Stimulated activated effector memory CD8-positive, alpha-beta T cell treated with anti-CD3 and anti-CD28 coated beads, Interleukin-12 subunit alpha, Interleukin-12 subunit beta, amount 100 ng/mL, for 72 hours (primary cell): Measurements from ENCODE around the gene NUP42.
"Not testable (repeated sequence)": the region's sequence is repeated elsewhere in the genome, so short reads cannot be mapped to it uniquely, and the experiment has no call there.

ENCODE experiments used
- ATAC-seq: fragments of 150-1000 bp; cut with Tn5 transposase; 2 replicates; pipeline ENCODE4 v1.10.0; 2021
- DNase-seq, 2 donors: peaks; one replicate each; pipeline ENCODE4 v3.0.0; 2021 to 2022; ENCODE audit warnings: low spot score in 2 of 2
- H3K27ac Mint-ChIP-seq: one replicate; pipeline ENCODE4 v1.8.0; 2022; ENCODE audit warnings: mild to moderate bottlenecking, mixed read lengths
- H3K36me3 Mint-ChIP-seq: one replicate; pipeline ENCODE4 v1.8.0; 2022; ENCODE audit warnings: mild to moderate bottlenecking, mixed read lengths
- H3K4me1 Mint-ChIP-seq: one replicate; pipeline ENCODE4 v1.8.0; 2022; ENCODE audit warnings: mixed read lengths
- H3K4me3 Mint-ChIP-seq: one replicate; pipeline ENCODE4 v1.8.0; 2022; ENCODE audit warnings: mild to moderate bottlenecking, mixed read lengths
- H3K9me3 Mint-ChIP-seq: one replicate; pipeline ENCODE4 v1.8.0; 2022; ENCODE audit warnings: mixed read lengths

NUP42 gene

DNA sequence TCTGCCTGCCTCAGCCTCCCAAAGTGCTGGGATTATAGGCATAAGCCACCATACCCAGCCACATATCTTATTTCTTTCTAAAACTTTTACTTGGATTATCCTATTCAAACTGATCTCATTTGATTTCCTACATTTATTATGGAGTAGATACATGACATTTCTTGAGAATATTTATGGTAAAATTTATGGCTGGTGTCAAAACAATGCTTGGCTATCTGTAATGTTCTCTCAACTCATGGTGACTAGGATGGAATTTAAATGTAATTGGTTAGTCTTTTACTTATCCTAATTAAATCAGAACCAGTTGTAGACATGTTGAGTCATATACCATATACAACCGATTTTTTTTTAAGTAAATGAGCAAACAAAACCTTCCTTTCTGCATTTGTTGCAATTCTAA is 4.1 kb downstream of the NUP42 start:
- Mint-ChIP-seq H3K27ac (no peak overlapping the region), H3K9me3 (no peaks in the 10 kb centered on the region), H3K36me3 (peaks cover 93% of the 10 kb centered on the region), H3K4me1 (peaks cover 22% of the 10 kb centered on the region), H3K4me3 (no peak overlapping the region)
- DNase-seq (no peak), ATAC-seq (no peak)

DNA sequence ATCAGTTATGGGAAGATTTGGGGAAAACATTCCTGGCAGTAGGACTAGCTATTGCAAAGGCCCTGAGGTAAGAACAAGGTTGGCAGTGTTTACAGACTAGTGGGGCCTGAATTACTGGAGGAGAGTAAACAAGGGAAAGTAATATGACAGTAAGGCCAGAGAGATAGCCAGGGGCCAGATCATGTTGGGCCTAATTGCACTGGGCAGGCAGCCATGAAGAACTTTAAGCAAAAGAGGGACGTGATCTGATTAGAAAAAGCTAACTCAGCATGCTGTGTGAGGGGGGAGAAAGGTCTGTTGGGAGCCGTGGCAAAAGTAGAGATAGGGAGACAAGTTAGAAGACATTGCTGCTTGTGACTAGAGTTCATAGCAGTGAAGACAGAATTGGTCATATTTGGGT is 9.2 kb downstream of the NUP42 start:
- Mint-ChIP-seq H3K9me3 (no peaks in the 10 kb centered on the region), H3K27ac (peak overlapping the region; percentile 7), H3K4me3 (no peak overlapping the region), H3K4me1 (no peaks in the 10 kb centered on the region), H3K36me3 (peaks cover 92% of the 10 kb centered on the region)
- ATAC-seq (no peak), DNase-seq (no peak)

DNA sequence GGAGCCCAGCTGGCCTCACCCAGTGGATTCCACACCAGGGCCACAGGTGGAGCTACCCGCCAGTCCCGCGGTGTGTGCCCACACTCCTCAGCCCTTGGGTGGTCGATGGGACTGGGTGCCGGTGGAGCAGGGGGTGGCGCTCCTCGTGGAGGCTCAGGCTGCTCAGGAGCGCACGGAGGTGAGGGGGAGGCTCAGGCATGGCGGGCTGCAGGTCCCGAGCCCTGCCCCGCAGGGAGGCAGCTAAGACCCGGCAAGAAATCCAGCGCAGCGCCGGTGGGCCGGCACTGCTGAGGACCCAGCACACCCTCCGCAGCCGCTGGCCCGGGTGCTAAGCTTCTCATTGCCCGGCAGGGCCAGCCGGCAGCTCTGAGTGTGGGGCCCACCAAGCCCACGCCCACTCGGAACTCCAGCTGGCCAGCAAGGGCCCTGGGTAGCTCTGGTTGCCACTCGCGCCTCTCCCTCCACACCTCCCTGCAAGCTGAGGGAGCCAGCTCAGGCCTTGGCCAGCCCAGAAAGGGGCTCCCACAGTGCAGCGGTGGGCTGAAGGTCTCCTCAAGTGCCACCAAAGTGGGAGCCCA is 11.9 kb downstream of the NUP42 start:
- DNase-seq, H3K9me3 Mint-ChIP-seq, H3K4me1 Mint-ChIP-seq, H3K4me3 Mint-ChIP-seq, H3K27ac Mint-ChIP-seq, ATAC-seq: not testable (repeated sequence)
- peaks cover 90% of the 10 kb centered on the region for H3K36me3 Mint-ChIP-seq

DNA sequence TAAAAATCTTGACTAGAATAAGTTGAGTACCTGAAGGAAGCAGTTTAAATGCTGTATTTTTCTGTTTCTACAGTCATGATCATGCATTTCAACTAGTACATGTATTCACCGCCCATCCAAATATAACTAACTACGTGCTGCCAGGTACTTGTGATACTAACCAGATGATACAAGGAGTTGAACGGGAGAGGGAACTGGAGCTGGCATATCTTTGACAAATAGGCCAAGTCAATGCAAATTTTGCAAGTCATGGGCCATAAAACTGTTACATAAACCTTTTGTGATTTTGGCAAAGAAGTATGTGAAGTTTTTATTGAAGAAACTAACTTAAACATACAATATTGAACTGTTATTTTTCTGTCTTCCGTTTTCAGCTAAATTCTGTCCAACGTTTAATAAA is 14.5 kb downstream of the NUP42 start:
- Mint-ChIP-seq H3K4me3 (no peak overlapping the region), H3K9me3 (no peaks in the 10 kb centered on the region), H3K36me3 (peaks cover 91% of the 10 kb centered on the region), H3K27ac (peak overlapping the region; percentile 49), H3K4me1 (no peaks in the 10 kb centered on the region)
- ATAC-seq (no peak), DNase-seq (no peak)

DNA sequence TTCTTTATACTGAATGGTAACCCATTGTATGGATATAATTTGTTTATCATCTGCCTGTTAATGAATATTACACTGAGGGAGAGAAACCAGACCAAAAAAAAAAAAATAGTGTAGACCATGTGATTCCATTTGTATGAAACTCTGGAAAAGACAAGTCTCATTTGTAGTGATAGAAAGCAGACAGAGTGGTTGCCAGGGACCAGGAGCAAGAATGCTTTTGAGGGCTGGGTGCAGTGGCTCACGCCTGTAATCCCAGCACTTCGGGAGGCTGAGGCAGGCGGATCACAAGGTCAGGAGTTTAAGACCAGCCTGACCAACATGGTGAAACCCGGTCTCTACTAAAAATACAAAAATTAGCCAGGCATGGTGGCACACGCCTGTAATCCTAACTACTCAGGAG is 15.9 kb downstream of the NUP42 start:
- not testable (repeated sequence) for DNase-seq, H3K9me3 Mint-ChIP-seq, H3K4me3 Mint-ChIP-seq, ATAC-seq, H3K27ac Mint-ChIP-seq, H3K4me1 Mint-ChIP-seq
- peaks cover 87% of the 10 kb centered on the region for H3K36me3 Mint-ChIP-seq

DNA sequence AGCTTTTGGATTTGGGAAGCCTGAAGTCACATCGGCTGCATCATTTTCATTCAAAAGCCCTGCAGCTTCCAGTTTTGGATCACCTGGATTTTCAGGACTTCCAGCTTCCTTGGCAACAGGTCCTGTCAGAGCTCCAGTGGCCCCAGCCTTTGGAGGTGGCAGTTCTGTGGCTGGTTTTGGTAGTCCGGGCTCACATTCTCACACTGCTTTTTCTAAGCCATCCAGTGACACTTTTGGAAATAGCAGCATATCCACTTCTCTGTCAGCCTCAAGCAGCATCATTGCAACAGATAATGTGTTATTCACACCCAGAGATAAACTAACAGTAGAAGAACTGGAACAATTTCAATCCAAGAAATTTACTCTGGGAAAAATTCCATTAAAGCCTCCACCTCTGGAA is 18.5 kb downstream of the NUP42 start:
- Mint-ChIP-seq H3K36me3 (peaks cover 67% of the 10 kb centered on the region), H3K27ac (no peak overlapping the region), H3K4me1 (no peaks in the 10 kb centered on the region), H3K9me3 (no peaks in the 10 kb centered on the region), H3K4me3 (no peak overlapping the region)
- DNase-seq (no peak), ATAC-seq (no peak)

DNA sequence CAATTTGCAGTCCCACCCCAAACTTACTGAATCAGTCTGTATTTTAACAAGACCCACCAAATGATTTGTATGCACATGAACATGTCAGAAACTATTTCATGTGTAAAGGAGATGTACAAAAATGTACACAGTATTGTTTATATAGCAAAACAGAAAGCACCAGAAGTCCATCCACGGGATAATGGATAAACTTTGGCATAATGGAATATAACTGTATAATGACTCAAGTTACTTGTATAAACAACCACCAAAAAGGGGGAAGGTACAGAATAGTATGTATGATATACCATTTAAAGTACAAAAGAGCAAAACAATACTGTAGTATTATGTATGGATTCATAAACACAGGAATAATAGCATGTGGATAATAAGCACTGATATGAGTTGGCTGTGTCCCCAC is 22.4 kb downstream of the NUP42 start:
- Mint-ChIP-seq H3K36me3 (peaks cover 30% of the 10 kb centered on the region), H3K4me3 (no peak overlapping the region), H3K9me3 (no peaks in the 10 kb centered on the region), H3K4me1 (no peaks in the 10 kb centered on the region), H3K27ac (no peak overlapping the region)
- ATAC-seq (no peak), DNase-seq (no peak)

DNA sequence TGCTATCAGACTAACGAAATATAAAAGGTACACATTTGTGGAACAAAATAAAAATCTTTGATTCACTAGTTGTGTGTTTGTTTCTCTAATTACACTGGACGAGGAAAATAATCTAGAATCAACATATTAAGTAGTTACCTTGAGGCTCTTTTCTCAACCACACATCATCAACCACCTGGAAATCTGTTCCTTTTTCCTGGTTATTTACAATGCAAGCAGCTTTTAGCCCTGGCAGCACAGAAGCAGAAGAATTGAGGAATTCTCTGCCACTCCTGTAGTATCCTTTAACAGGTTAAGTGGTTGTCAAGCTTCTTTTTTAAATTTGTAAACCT is 23.7 kb downstream of the NUP42 start:
- Mint-ChIP-seq H3K4me3 (no peak overlapping the region), H3K27ac (no peak overlapping the region)
- ATAC-seq: no peak

DNA sequence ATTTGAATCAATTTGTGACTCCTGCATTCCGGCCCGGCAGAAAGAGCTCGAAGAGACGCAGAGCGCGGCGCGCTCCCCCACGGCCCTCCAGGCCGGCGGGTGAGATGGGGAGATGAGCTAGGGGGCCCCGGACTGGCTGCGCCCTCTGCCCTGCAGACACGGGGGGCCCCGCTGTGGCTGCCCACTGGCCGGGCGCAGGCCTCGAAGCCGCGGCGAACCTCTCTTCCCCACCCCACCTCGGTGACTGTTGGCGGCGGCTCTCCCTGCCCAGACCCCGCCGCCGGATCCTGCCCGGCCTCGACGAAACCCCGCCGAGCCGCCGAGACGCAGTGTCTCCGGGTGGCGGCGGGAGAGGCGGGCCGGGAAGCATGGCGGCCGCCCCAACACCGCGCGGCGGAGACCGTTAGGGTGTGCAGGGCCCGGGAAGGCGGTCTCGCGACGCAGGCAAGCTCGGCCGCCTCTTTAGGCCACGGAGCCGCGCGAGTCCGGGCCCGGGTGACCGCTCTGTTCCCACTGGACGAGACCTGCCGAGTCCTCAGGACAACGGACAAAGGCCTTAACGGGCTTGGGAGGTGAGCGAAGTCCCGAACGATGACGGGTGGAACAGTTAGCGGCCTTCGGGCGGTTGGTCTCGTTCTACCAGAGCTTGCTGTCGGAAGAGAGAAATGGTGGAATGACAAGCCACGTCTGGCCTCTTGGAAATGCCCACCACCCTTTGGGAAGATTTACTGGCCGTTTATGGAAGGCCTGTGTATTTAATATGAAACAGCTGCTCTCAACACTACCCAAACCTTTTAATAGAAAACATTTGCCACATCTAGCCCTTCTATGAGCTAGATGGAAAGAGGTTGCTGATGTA is 24.3 kb downstream of the NUP42 start:
- ATAC-seq (peak; percentile 46), DNase-seq (peak in 1 of 2 donors; percentile 39)
- H3K4me3 Mint-ChIP-seq: no peak overlapping the region
- no peaks in the 10 kb centered on the region for H3K9me3 Mint-ChIP-seq
- peaks cover 11% of the 10 kb centered on the region for H3K36me3 Mint-ChIP-seq
- H3K4me1 Mint-ChIP-seq: no peaks in the 10 kb centered on the region
- no peak overlapping the region for H3K27ac Mint-ChIP-seq

More for the DNA sequence above, 23.7 kb downstream of the NUP42 start:
- Mint-ChIP-seq H3K4me1 (no peaks in the 10 kb centered on the region), H3K36me3 (peaks cover 17% of the 10 kb centered on the region), H3K9me3 (no peaks in the 10 kb centered on the region)
- no peak for DNase-seq

DNA sequence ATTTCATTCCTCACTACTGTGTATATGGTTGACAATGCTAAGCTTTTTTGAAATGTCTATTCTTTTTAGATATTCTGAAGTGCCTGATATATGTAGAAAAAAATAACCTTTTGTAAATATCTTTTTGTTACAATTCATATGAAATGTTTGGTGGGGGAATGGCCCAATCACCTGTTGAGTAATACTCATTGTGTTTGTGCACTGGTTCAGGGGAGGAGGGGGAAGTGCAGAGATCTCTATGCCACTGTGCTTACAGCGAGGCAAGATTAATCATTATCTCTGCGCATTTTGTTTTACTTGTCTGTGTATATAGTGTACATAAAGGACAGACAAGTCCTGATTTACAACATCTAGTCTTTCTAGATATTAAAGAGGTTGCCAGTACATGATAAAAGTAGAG is 25.2 kb downstream of the NUP42 start:
- Mint-ChIP-seq H3K27ac (no peak overlapping the region), H3K4me3 (no peak overlapping the region), H3K4me1 (no peaks in the 10 kb centered on the region), H3K36me3 (peaks cover 2% of the 10 kb centered on the region), H3K9me3 (no peaks in the 10 kb centered on the region)
- DNase-seq (peak in 1 of 2 donors; percentile 25), ATAC-seq (no peak)

DNA sequence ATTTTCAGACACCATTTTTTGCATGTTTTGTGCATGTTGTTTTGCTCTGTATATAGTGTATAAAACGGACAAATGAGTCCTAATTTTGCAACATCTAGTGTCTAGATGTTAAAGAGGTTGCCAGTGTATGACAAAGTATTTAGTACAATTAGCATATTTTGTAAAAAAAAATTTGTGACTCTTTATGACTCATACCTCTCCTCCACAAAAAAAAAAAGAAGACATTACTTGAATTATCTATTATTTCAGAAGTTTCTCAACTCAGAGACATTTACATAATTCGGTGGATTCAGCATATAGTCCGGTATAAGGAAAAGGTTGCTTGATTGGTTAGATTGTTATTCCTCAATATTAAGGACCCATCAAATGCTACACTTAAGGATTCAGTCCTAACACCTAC is 26.0 kb downstream of the NUP42 start:
- no peaks in the 10 kb centered on the region for H3K36me3 Mint-ChIP-seq

DNA sequence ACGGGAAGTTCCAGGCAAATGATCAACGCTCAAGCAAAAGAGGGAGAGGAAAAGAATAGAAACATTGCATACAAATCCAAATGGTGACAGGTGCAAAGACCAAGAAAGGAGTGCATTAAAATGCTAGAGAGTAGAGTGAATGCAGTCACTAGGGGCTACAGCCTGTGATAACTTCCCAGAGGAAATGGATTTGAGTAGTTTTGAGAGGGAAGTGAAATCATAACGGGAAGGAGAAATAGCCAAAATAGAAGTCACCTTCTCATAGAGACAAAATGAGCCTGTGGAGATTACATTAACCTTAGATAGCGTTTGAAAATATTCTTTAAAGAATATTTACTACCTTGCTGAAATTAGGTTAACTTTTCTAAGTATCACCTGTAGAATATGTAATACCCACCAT is 26.5 kb downstream of the NUP42 start:
- H3K27ac Mint-ChIP-seq: no peak overlapping the region
- no peak for ATAC-seq
- DNase-seq: no peak
- H3K9me3 Mint-ChIP-seq: no peaks in the 10 kb centered on the region
- no peaks in the 10 kb centered on the region for H3K4me1 Mint-ChIP-seq
- H3K36me3 Mint-ChIP-seq: no peaks in the 10 kb centered on the region
- no peak overlapping the region for H3K4me3 Mint-ChIP-seq

More for the DNA sequence above, 26.0 kb downstream of the NUP42 start:
- ATAC-seq (no peak), DNase-seq (no peak)
- no peak overlapping the region for H3K4me3 Mint-ChIP-seq
- H3K27ac Mint-ChIP-seq: no peak overlapping the region
- no peaks in the 10 kb centered on the region for H3K4me1 Mint-ChIP-seq
- H3K9me3 Mint-ChIP-seq: no peaks in the 10 kb centered on the region

DNA sequence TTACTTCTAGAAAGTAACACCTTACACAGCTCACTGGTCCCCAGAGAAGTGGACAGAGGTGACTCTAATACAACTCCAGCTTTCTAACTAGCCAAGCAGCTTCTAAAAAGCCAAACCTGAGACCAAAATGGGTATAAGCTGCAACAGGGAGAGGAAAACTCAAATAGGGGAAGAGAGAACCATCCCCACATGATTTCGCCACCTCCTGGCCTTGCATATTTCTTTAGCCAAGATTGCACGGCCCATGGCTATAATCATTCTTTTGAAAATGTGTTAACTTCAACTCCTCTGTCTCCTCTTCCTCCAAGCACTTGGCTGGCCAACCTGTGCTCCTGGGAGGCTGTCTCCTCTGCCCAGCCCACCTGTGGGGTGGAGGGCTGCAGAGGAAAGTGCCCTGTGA is 28.7 kb downstream of the NUP42 start:
- H3K4me1 Mint-ChIP-seq: no peaks in the 10 kb centered on the region
- no peaks in the 10 kb centered on the region for H3K36me3 Mint-ChIP-seq
- no peak overlapping the region for H3K27ac Mint-ChIP-seq
- H3K4me3 Mint-ChIP-seq: no peak overlapping the region
- ATAC-seq (no peak), DNase-seq (no peak)
- no peaks in the 10 kb centered on the region for H3K9me3 Mint-ChIP-seq

DNA sequence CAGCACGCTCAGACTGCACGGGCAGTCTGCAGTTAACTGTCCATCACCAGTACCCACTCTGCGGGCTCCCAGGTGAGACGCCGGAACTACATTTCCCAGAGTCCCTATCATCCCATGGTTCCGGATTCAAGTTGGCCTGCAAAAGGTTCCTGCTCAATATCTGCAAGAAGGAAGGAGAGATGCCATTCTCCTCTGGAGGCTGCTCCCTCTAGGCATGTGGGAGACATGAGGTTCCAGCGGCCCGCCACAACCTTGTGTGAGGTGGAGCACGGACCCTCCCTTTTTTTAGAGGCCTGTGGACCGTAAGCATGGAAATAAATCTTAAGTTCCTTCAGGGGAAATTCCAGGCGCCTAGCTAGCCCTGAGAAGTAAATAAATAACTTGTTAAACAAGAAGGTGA is 29.7 kb downstream of the NUP42 start:
- DNase-seq (no peak), ATAC-seq (no peak)
- Mint-ChIP-seq H3K36me3 (no peaks in the 10 kb centered on the region), H3K4me1 (no peaks in the 10 kb centered on the region), H3K4me3 (no peak overlapping the region), H3K9me3 (no peaks in the 10 kb centered on the region), H3K27ac (no peak overlapping the region)

DNA sequence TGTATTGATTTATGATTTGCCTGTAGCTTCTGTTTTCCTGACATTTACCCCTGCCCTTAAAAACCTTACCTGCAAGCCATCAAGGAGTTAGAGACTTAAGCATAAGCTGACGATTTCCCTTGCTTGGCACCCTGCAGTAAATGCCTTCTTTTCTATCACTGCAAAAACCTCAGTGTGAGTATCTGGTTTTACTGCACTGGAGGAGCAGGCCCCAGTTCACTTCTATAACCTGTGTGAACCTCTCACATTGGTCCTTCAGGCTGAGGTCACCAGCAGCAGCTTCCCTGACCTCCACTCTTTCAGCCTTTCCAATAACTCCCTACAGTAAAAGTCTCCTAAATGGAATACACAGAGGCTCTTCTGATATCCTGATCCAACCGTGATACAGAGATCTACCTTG is 30.5 kb downstream of the NUP42 start:
- no peak for ATAC-seq
- no peaks in the 10 kb centered on the region for H3K4me1 Mint-ChIP-seq
- no peaks in the 10 kb centered on the region for H3K36me3 Mint-ChIP-seq
- H3K4me3 Mint-ChIP-seq: no peak overlapping the region
- DNase-seq: no peak
- no peak overlapping the region for H3K27ac Mint-ChIP-seq
- no peaks in the 10 kb centered on the region for H3K9me3 Mint-ChIP-seq

DNA sequence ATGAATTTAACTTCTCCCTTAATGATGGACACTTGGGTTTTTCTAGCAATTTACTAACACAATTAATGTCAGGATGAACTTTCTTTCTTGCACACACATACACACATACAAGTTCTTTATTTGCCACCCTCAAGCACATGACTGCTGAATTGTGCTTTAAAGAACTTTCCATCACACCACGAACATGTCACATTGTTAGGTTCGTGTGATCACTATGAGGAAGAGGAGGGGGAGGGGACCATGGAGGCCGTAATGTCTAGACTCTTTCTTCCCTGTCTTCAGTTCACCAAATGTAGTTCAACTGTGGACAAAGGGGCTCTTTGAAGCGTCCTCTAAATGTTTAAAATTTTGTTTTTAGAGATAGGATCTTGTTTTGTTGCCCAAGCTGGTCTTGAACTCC is 31.0 kb downstream of the NUP42 start:
- no peak for DNase-seq

More for the DNA sequence above, 31.0 kb downstream of the NUP42 start:
- Mint-ChIP-seq H3K36me3 (no peaks in the 10 kb centered on the region), H3K27ac (no peak overlapping the region), H3K9me3 (no peaks in the 10 kb centered on the region), H3K4me1 (no peaks in the 10 kb centered on the region), H3K4me3 (no peak overlapping the region)
- no peak for ATAC-seq
